ENCODE data around the gene NCK2. TPM values are rescaled to one million over a fixed set of nuclear protein-coding genes. Genes with fewer than 3 reads are reported as not detected.

NCK2 gene
- total and polyA plus RNA-seq, 2 of the 13 experiments (the other 11 are each of a cell fraction or from before 2014, with no cell fraction given) = 14.8 to 23.5 TPM

DNA sequence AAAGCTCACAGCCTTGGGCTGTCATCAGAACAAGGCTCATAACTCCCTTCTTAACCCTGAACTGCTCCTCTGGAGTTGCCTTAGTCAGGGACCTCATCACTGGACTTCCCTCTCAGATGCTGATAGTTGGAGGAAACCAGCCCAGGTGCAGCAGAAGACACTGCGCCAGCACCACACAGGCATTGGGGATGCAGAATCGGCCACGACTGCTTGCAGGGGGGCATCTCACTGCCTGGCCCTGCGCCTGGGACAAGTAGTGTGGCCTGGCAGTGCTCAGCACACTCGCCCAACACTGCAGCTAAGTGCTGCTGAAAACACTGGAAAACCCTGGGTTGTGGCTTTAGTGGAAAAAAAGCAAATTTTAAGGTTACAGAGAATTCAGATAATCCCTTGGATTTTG is 68.7 kb downstream of the NCK2 start (continued):
- TF ChIP-seq MAFK (conservative IDR thresholded peaks at IDR 0.05 in 1 of 2, IDR thresholded peaks at IDR 0.05 in 1 of 2; ENCODE audit: low read length in 2 of 2) = no peak
- TF ChIP-seq ZBTB44 (CRISPR knock-in tag; IDR thresholded peaks at IDR 0.05) = no peak
- TF ChIP-seq NFE2L1 (CRISPR knock-in tag; IDR thresholded peaks at IDR 0.05; ENCODE audit: borderline replicate concordance) = no peak
- no peak for TF ChIP-seq POLR2AphosphoS2 (IDR thresholded peaks at IDR 0.05; ENCODE audit: low read depth, low read length)
- TF ChIP-seq RFX3 (CRISPR knock-in tag; IDR thresholded peaks at IDR 0.05) = no peak

DNA sequence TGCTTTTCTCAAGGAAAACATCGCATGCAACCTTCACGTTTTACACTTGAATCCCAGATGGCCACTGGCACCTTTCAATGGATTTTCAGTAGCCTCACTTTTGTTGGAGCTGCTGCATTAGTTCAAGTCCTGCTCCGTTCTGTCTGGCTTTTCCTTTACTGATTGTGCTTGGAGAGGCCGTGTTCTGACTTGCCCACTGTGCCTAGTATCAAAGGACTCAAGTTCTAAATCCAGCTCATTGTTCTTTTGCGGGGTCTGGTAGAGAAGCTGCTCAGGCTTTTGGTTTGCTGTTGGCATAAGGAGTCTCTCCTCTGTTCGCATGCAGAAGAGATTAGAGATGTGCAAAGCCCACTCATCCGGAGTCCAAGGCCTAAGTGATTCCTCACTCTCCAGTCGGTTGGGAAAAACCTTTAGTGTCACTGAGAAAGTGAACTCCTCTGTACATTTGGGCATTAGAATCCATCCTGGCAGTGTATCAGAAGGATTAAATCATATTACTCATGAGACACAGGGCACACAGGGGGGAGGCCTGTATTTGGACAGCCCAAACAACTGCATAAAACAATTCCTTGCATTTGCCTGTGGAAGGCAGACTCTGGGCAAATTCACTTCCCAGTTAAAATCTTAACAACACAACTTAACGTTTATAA is 69.7 kb downstream of the NCK2 start:
- no peak overlapping the region for H3K9ac ChIP-seq (ENCODE audit: insufficient read depth, low read depth, low read length)
- peaks cover 2% of the 10 kb centered on the region for H3K79me2 ChIP-seq (ENCODE audit: insufficient read depth, low read length)
- FAIRE-seq (no peak), DNase-seq (ENCODE audit: low spot score) (no peak), ATAC-seq (no peak)
- CTCF ChIA-PET (ENCODE audit: low intra/inter-chr PET ratio, low total read pairs) = no interaction called here
- intact Hi-C loops (cut with micrococcal nuclease; ENCODE audit: unreplicated experiment) = no loop called here
- no peaks in the 10 kb centered on the region for H3K9me3 ChIP-seq (ENCODE audit: low read length)
- no peaks in the 10 kb centered on the region for H3K27me3 ChIP-seq (ENCODE audit: control insufficient read depth in 1 of 2, insufficient read depth in 2 of 2, low read length in 2 of 2)
- BruUV-seq (replicated peaks) = no TSS peak
- in situ Hi-C loops (cut with HindIII; ENCODE audit: extremely low pct_ligation_motif_present, low pct_unique_long_range_greater_than_20kb) = no loop called here
- no peak overlapping the region for H3K4me2 ChIP-seq (ENCODE audit: low read depth, low read length)
- no peak overlapping the region for H2AFZ ChIP-seq (ENCODE audit: low read length)
- no peak for TF ChIP-seq ZBTB3 (CRISPR knock-in tag; IDR thresholded peaks at IDR 0.05; ENCODE audit: borderline replicate concordance, low read depth)
- no peak for TF ChIP-seq ERF (CRISPR knock-in tag; IDR thresholded peaks at IDR 0.05)
- no peak for TF ChIP-seq PHF5A (CRISPR knock-in tag; IDR thresholded peaks at IDR 0.05; ENCODE audit: low read depth, unreplicated experiment)
- no peak for TF ChIP-seq PCBP1 (IDR thresholded peaks at IDR 0.05; ENCODE audit: borderline replicate concordance, low read depth, low read length)
- TF ChIP-seq ZKSCAN8 (CRISPR knock-in tag; IDR thresholded peaks at IDR 0.05; ENCODE audit: borderline replicate concordance) = no peak
- peaks cover 22% of the 10 kb centered on the region for H3K4me1 ChIP-seq (ENCODE audit: insufficient read depth, low read length)
- POLR2A ChIA-PET = no interaction called here
- peaks cover 0 to 9% of the 10 kb centered on the region in 2 experiments; a peak in 2 of 5 replicates for H3K36me3 ChIP-seq (replicated peaks in 1 of 2; ENCODE audit: control insufficient read depth in 1 of 2, insufficient read depth in 2 of 2, low read length in 2 of 2)
- WGBS (ENCODE audit: low lambda C conversion rate) = 97% methylated on average over 9 of the region's 9 CpGs
- no peak overlapping the region for H3K4me3 ChIP-seq (replicated peaks in 1 of 3; ENCODE audit: insufficient read depth in 1 of 3, low read depth in 2 of 3, low read length in 3 of 3)
- H4K20me1 ChIP-seq (ENCODE audit: insufficient read depth, low read length) = no peaks in the 10 kb centered on the region
- no peak overlapping the region for H3K27ac ChIP-seq (ENCODE audit: extremely low read length, insufficient read depth, low read length)

All from HepG2 (cell line).